ENCODE measurements around the gene ATP6V0E1. TPM values are rescaled to one million over a fixed set of nuclear protein-coding genes. Genes with fewer than 3 reads are reported as not detected.
"Not testable (repeated sequence)": the region's sequence is repeated elsewhere in the genome, so short reads cannot be mapped to it uniquely, and the experiment has no call there.

The ATP6V0E1 gene
- total RNA-seq, 1 donor from 2014 or later: 261 TPM

DNA sequence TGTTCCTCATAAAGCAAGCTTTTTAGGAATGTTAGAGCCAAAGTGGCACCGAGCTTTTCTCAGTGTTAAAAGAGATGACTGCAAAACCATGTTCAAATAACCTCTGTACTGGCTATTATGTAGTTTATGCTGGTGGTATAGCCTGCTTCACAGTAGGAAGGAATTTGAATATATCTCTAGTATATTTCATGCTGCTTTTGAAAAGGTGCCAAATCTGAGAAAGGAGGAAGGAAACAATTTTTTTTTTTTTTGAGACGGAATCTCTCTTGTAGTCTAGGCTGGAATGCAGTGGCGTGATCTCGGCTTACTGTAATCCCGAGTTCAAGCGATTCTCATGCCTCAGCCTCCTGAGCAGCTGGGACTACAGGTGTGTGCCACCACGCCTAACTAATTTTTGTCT, 86.1 kb downstream of the ATP6V0E1 start:
- Mint-ChIP-seq H3K9me3 (ENCODE audit: unreplicated experiment) (no peaks in the 10 kb centered on the region), H3K4me1 (ENCODE audit: unreplicated experiment) (peaks cover 13% of the 10 kb centered on the region), H3K4me3 (ENCODE audit: unreplicated experiment) (no peak overlapping the region), H3K27me3 (ENCODE audit: unreplicated experiment) (no peaks in the 10 kb centered on the region), H3K36me3 (ENCODE audit: unreplicated experiment) (peaks cover 10% of the 10 kb centered on the region), H3K27ac (ENCODE audit: unreplicated experiment) (peak overlapping the region; percentile 2)
- TF ChIP-seq, protein P1, sequence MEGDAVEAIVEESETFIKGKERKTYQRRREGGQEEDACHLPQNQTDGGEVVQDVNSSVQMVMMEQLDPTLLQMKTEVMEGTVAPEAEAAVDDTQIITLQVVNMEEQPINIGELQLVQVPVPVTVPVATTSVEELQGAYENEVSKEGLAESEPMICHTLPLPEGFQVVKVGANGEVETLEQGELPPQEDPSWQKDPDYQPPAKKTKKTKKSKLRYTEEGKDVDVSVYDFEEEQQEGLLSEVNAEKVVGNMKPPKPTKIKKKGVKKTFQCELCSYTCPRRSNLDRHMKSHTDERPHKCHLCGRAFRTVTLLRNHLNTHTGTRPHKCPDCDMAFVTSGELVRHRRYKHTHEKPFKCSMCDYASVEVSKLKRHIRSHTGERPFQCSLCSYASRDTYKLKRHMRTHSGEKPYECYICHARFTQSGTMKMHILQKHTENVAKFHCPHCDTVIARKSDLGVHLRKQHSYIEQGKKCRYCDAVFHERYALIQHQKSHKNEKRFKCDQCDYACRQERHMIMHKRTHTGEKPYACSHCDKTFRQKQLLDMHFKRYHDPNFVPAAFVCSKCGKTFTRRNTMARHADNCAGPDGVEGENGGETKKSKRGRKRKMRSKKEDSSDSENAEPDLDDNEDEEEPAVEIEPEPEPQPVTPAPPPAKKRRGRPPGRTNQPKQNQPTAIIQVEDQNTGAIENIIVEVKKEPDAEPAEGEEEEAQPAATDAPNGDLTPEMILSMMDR (IDR thresholded peaks at IDR 0.05): no peak
- no peak for DNase-seq (ENCODE audit: extremely low spot score, unreplicated experiment)

DNA sequence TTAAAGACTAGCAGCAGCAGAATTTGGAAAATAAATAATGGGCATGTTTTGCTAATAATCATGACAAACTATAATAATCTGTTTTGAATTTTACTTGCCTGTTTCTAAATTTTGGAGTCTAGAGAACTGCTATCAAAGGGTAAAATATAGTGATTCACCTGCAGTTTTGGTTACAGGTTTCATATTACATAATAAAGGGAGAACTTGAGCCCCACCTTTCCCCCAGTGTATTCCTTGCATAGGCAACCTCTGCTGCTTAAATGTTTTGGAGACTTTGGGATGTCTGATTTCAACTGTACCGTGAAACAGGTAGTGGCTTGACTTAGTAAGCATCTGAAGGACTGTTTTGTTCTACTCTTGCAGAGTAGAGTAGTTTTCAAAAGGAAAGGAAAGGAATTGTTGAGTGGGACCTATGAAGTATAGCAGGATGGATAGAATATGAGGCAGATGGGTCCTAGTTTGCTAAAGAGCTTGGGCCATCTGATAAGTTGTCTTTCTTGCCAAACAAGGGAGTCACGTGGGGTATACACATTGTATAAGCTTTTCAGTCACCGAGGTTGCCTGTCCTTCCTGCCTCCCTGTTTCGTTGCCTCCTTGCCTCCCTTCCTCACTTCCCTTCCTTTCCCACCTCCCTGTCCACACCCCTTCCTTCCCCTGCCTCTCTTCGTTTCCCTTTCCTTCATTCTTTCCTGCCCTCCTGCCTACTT, 91.7 kb downstream of the ATP6V0E1 start:
- H3K27me3 Mint-ChIP-seq (ENCODE audit: unreplicated experiment): no peaks in the 10 kb centered on the region
- no peak for DNase-seq (ENCODE audit: extremely low spot score, unreplicated experiment)
- H3K4me1 Mint-ChIP-seq (ENCODE audit: unreplicated experiment): no peaks in the 10 kb centered on the region
- H3K27ac Mint-ChIP-seq (ENCODE audit: unreplicated experiment): no peak overlapping the region
- TF ChIP-seq, protein P1 (IDR thresholded peaks at IDR 0.05): no peak
- H3K36me3 Mint-ChIP-seq (ENCODE audit: unreplicated experiment): peaks cover 11% of the 10 kb centered on the region
- no peak overlapping the region for H3K4me3 Mint-ChIP-seq (ENCODE audit: unreplicated experiment)
- H3K9me3 Mint-ChIP-seq (ENCODE audit: unreplicated experiment): no peaks in the 10 kb centered on the region

- no peak for DNase-seq (ENCODE audit: extremely low spot score, unreplicated experiment)
- TF ChIP-seq, protein P1 (IDR thresholded peaks at IDR 0.05): no peak
- H3K9me3 Mint-ChIP-seq (ENCODE audit: unreplicated experiment): no peaks in the 10 kb centered on the region
- no peaks in the 10 kb centered on the region for H3K27me3 Mint-ChIP-seq (ENCODE audit: unreplicated experiment)
- peaks cover 12% of the 10 kb centered on the region for H3K36me3 Mint-ChIP-seq (ENCODE audit: unreplicated experiment)
- H3K27ac Mint-ChIP-seq (ENCODE audit: unreplicated experiment): no peak overlapping the region
- no peaks in the 10 kb centered on the region for H3K4me1 Mint-ChIP-seq (ENCODE audit: unreplicated experiment)
- no peak overlapping the region for H3K4me3 Mint-ChIP-seq (ENCODE audit: unreplicated experiment)
Measured at GRCh38 chr5:173075970-173076369, 92.4 kb downstream of the ATP6V0E1 start.

- H3K27ac Mint-ChIP-seq (ENCODE audit: unreplicated experiment); DNase-seq (ENCODE audit: extremely low spot score, unreplicated experiment); H3K27me3 Mint-ChIP-seq (ENCODE audit: unreplicated experiment); H3K4me1 Mint-ChIP-seq (ENCODE audit: unreplicated experiment); H3K4me3 Mint-ChIP-seq (ENCODE audit: unreplicated experiment); H3K9me3 Mint-ChIP-seq (ENCODE audit: unreplicated experiment): not testable (repeated sequence)
- H3K36me3 Mint-ChIP-seq (ENCODE audit: unreplicated experiment): peaks cover 17% of the 10 kb centered on the region
Measured at GRCh38 chr5:173076471-173076870, 92.9 kb downstream of the ATP6V0E1 start.

DNA sequence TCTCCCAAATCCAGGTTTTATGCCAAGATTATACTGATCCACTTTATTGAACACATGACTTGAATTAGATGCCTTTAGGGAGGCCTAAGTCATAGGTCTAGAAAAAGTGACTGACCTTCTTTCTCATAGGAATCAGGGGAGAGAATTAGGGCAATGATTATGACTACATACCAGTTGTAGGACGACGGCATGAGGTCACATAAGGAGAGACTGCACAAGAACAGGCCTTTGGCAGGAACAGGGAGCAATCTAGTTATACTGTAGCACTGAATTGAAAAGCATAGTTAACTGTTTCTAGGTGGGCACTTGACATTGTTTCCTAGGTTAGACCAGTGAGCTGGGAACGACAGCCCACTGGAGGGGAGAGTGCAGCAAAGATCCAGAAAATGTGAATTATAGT, 95.3 kb downstream of the ATP6V0E1 start:
- Mint-ChIP-seq H3K27me3 (ENCODE audit: unreplicated experiment) (no peaks in the 10 kb centered on the region), H3K27ac (ENCODE audit: unreplicated experiment) (no peak overlapping the region), H3K9me3 (ENCODE audit: unreplicated experiment) (no peaks in the 10 kb centered on the region), H3K36me3 (ENCODE audit: unreplicated experiment) (peaks cover 23% of the 10 kb centered on the region), H3K4me1 (ENCODE audit: unreplicated experiment) (no peaks in the 10 kb centered on the region), H3K4me3 (ENCODE audit: unreplicated experiment) (no peak overlapping the region)
- TF ChIP-seq, protein P1 (IDR thresholded peaks at IDR 0.05): no peak
- no peak for DNase-seq (ENCODE audit: extremely low spot score, unreplicated experiment)

Other genes starting within 250 kb of the ATP6V0E1 start
- 201 and 250 TPM in 2 replicates for gene DUSP1, start 212.6 kb upstream of the ATP6V0E1 start, total RNA-seq
- gene ERGIC1, start 149.5 kb upstream of the ATP6V0E1 start, total RNA-seq: 174 and 175 TPM in 2 replicates
- 43.5 and 45.1 TPM in 2 replicates for gene RPL26L1, start 24.3 kb upstream of the ATP6V0E1 start, total RNA-seq
- gene CREBRF, start 72.6 kb downstream of the ATP6V0E1 start, total RNA-seq: 22.3 and 23.8 TPM in 2 replicates
- gene BNIP1, start 160.8 kb downstream of the ATP6V0E1 start, total RNA-seq: 10.1 and 10.5 TPM in 2 replicates